Measurements from ENCODE around the gene LNPEP. TPM values are rescaled to one million over a fixed set of nuclear protein-coding genes. Genes with fewer than 3 reads are reported as not detected.
A peak's percentile ranks its signal among the peaks of the same experiment; 100 is the strongest.

LNPEP gene
- total RNA-seq, 1 donor from 2014 or later: 24.2 TPM

GRCh38 chr5:97065475-97065874 is 129.6 kb downstream of the LNPEP start:
- H3K9me3 Mint-ChIP-seq (ENCODE audit: low read depth): no peaks in the 10 kb centered on the region
- H3K27me3 Mint-ChIP-seq: no peaks in the 10 kb centered on the region
- no peak overlapping the region for H3K4me3 Mint-ChIP-seq (ENCODE audit: low read depth)
- no peak for DNase-seq (ENCODE audit: low spot score, unreplicated experiment)
- no peak for TF ChIP-seq CTCF (IDR thresholded peaks at IDR 0.05; ENCODE audit: unreplicated experiment)
- no peak overlapping the region for H3K27ac Mint-ChIP-seq
- H3K36me3 Mint-ChIP-seq (ENCODE audit: insufficient read depth): no peaks in the 10 kb centered on the region
- peaks cover 6% of the 10 kb centered on the region for H3K4me1 Mint-ChIP-seq (ENCODE audit: low read depth)

DNA sequence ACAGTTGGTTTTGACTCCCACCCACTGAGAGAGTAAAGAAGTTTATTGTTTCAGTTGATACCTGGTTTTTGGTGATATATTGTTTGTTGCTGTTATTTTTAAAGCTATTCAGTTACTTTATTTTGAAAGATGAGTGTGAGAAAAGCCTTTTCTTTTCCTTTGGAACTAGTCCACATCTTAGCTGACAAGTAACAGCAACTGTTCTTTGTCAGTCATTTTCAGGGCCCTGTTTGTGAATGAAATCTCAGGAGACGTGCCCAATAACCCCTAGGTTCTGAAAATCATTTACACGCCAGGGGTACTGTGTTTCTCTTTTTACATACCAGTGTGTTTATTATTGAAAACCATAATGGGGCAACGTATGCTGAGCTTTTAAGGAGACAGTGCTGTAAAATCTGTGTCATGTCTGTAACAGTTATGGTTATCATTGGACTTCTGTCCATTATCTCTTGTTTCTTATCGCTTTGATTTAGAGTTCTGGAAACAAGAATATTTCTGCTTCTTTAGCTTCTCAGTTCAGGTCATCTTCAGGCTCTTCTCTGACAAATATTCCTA is 131.5 kb downstream of the LNPEP start:
- H3K4me3 Mint-ChIP-seq (ENCODE audit: low read depth): no peak overlapping the region

GRCh38 chr5:97070234-97070633 is 134.4 kb downstream of the LNPEP start:
- Mint-ChIP-seq H3K9me3 (ENCODE audit: low read depth) (no peaks in the 10 kb centered on the region), H3K36me3 (ENCODE audit: insufficient read depth) (no peaks in the 10 kb centered on the region), H3K4me3 (ENCODE audit: low read depth) (no peak overlapping the region), H3K27me3 (no peaks in the 10 kb centered on the region), H3K27ac (no peak overlapping the region), H3K4me1 (ENCODE audit: low read depth) (peaks cover 4% of the 10 kb centered on the region)
- TF ChIP-seq CTCF (IDR thresholded peaks at IDR 0.05; ENCODE audit: unreplicated experiment): no peak
- DNase-seq (ENCODE audit: low spot score, unreplicated experiment): no peak

More for the DNA sequence above, 131.5 kb downstream of the LNPEP start:
- peaks cover 6% of the 10 kb centered on the region for H3K4me1 Mint-ChIP-seq (ENCODE audit: low read depth)
- no peaks in the 10 kb centered on the region for H3K27me3 Mint-ChIP-seq
- no peaks in the 10 kb centered on the region for H3K9me3 Mint-ChIP-seq (ENCODE audit: low read depth)
- H3K36me3 Mint-ChIP-seq (ENCODE audit: insufficient read depth): no peaks in the 10 kb centered on the region
- no peak for DNase-seq (ENCODE audit: low spot score, unreplicated experiment)
- no peak for TF ChIP-seq CTCF (IDR thresholded peaks at IDR 0.05; ENCODE audit: unreplicated experiment)
- H3K27ac Mint-ChIP-seq: peak overlapping the region; percentile 4

DNA sequence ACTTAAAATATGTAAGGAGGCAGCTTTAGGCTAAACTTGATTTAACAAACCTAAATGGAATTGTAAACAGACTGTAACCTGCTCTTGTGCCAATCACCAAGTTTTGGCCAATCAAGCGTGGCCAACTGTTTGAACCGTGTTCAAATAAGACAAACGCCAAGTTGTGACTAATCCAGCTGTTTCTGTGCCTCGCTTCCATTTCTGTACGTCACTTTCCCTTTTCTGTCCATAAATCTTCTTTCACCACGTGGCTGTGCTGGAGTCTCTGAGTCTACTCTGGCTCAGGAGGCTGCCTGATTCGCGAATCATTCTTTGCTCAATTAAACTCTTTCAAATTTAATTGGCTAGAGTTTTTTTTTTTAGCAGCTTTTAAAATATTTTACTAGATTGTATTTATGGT is 135.2 kb downstream of the LNPEP start:
- Mint-ChIP-seq H3K4me1 (ENCODE audit: low read depth) (peaks cover 4% of the 10 kb centered on the region), H3K27ac (no peak overlapping the region), H3K36me3 (ENCODE audit: insufficient read depth) (no peaks in the 10 kb centered on the region), H3K9me3 (ENCODE audit: low read depth) (no peaks in the 10 kb centered on the region), H3K27me3 (no peaks in the 10 kb centered on the region), H3K4me3 (ENCODE audit: low read depth) (no peak overlapping the region)
- no peak for DNase-seq (ENCODE audit: low spot score, unreplicated experiment)
- TF ChIP-seq CTCF (IDR thresholded peaks at IDR 0.05; ENCODE audit: unreplicated experiment): no peak

DNA sequence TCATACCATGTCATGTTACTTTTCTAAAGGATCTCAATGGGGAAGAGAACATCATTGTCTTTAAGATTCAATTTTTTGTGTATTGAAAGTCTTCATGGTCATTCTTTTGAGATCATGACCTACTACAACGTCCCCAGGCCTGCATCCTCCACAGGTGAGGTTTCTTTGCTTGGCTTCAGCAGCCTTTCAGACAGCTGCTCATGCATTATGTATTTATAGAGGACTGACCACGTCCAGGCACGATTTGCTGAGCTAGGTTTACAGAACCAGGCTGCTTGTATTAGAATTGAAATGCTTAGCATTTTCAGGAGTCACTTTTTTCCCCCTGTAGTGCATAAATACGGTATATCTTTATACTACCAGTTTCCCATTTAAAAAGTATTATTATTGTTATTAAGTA is 136.1 kb downstream of the LNPEP start:
- peaks cover 4% of the 10 kb centered on the region for H3K4me1 Mint-ChIP-seq (ENCODE audit: low read depth)

More for the DNA sequence above, 136.1 kb downstream of the LNPEP start:
- Mint-ChIP-seq H3K4me3 (ENCODE audit: low read depth) (no peak overlapping the region), H3K9me3 (ENCODE audit: low read depth) (no peaks in the 10 kb centered on the region), H3K27me3 (no peaks in the 10 kb centered on the region), H3K27ac (no peak overlapping the region), H3K36me3 (ENCODE audit: insufficient read depth) (no peaks in the 10 kb centered on the region)
- no peak for DNase-seq (ENCODE audit: low spot score, unreplicated experiment)
- no peak for TF ChIP-seq CTCF (IDR thresholded peaks at IDR 0.05; ENCODE audit: unreplicated experiment)
